SIG-M5 treated with dmso at 0.1 percent for 504 hours (cell line): Measurements from ENCODE around the gene HS6ST3.

Experiments used
- DNase-seq: peaks from one replicate; lab custom pipeline; 2025; ENCODE audit not compliant: unreplicated experiment; lab: John Stamatoyannopoulos, UW

Gene HS6ST3

GRCh38 chr13:96880419-96880818 is 790.5 kb downstream of the HS6ST3 start:
- DNase-seq, result no peak
